ENCODE measurements around the gene PYDC1.
A peak's percentile ranks its signal among the peaks of the same experiment; 100 is the strongest.
"Not testable (repeated sequence)": the region's sequence is repeated elsewhere in the genome, so short reads cannot be mapped to it uniquely, and the experiment has no call there.

The PYDC1 gene

GRCh38 chr16:31186176-31186575 is 30.8 kb downstream of the PYDC1 start:
- TF ChIP-seq POLR2A (IDR thresholded peaks at IDR 0.05; ENCODE audit: low read length) (no peak), GATA1 (IDR thresholded peaks at IDR 0.05; ENCODE audit: low read depth, low read length) (no peak)
- no peak for DNase-seq

DNA sequence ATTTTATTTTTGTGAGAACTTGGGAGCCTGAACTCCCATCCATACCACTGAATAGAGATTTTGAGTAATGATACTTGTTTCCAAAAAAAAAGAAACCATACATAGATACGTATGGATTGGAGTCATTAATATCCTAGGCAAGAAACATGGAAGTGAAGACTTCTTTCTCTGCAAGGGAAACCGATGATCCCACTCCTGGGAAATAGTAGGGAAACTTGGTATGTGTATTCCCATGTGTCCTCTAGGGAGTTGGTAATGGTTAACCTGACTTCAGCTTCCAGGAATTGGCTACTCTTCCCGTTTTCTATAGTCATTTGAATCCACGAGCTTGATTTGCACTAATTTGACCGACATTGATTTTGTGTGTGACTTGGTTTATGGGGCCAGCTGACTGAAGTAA is 31.6 kb downstream of the PYDC1 start:
- no peak for DNase-seq
- TF ChIP-seq GATA1 (IDR thresholded peaks at IDR 0.05; ENCODE audit: low read depth, low read length) (no peak), POLR2A (IDR thresholded peaks at IDR 0.05; ENCODE audit: low read length) (no peak)

GRCh38 chr16:31184888-31185287 is 32.0 kb downstream of the PYDC1 start:
- no peak for DNase-seq
- TF ChIP-seq GATA1 (IDR thresholded peaks at IDR 0.05; ENCODE audit: low read depth, low read length): no peak
- TF ChIP-seq POLR2A (IDR thresholded peaks at IDR 0.05; ENCODE audit: low read length): no peak

- no peak for DNase-seq
- TF ChIP-seq POLR2A (IDR thresholded peaks at IDR 0.05; ENCODE audit: low read length) (no peak), GATA1 (IDR thresholded peaks at IDR 0.05; ENCODE audit: low read depth, low read length) (no peak)
These were observed 33.2 kb downstream of the PYDC1 start for GRCh38 chr16:31183432-31184428.

DNA sequence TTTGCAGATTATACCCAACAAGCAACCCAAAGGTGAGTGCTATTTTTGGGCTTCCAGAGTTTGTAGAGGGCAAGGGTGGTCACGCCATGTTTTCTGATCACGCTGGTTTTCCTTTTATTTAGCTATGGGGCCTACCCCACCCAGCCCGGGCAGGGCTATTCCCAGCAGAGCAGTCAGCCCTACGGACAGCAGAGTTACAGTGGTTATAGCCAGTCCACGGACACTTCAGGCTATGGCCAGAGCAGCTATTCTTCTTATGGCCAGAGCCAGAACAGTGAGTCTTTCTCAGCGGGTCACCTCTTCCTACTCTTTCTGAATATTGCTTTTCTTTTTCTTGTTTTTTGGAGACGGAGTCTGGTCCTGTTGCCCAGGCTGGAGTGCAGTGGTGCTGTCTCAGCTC is 34.5 kb downstream of the PYDC1 start:
- TF ChIP-seq GATA1 (IDR thresholded peaks at IDR 0.05; ENCODE audit: low read depth, low read length) (no peak), POLR2A (IDR thresholded peaks at IDR 0.05; ENCODE audit: low read length) (no peak)
- no peak for DNase-seq

- DNase-seq: peak; percentile 72 to 74
- TF ChIP-seq GATA1 (IDR thresholded peaks at IDR 0.05; ENCODE audit: low read depth, low read length) (no peak), POLR2A (IDR thresholded peaks at IDR 0.05; ENCODE audit: low read length) (no peak)
These were observed 35.7 kb downstream of the PYDC1 start for GRCh38 chr16:31181102-31181830.

- peak; percentile 94 to 98 for DNase-seq
- TF ChIP-seq GATA1 (IDR thresholded peaks at IDR 0.05; ENCODE audit: low read depth, low read length) (no peak), POLR2A (IDR thresholded peaks at IDR 0.05; ENCODE audit: low read length) (peak; percentile 100)
These were observed 37.0 kb downstream of the PYDC1 start, which contains the start of gene FUS for GRCh38 chr16:31179747-31180459. FUS (plus strand) TSS chr16:31180139; CDS start chr16:31180215, 76 bp downstream.

DNA sequence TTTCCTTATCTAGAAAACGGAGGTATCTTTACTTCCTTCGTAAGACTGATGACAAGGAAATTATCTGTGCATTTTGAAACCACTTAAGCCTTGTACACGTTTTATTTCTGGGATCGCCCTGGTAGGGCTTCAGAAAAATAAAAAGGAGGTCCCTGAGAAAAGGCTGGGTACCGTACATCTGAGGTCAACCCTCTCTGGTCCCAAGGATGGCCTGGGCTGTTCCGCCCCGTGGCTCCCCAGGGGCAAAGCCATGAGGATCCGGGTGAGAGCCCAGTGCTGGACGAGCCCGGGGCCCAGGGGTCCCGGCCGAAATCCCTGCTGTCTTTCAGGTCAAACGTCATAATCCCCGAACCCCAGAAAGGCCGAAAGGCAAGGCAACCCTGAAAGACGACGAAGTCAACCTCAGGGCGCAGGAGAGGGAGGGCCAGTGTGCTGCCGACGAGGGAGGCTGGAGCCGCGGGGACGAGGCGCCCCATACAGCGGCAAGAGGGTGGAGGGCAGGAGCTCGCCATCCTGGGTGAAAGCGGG is 37.7 kb downstream of the PYDC1 start:
- TF ChIP-seq POLR2A (IDR thresholded peaks at IDR 0.05; ENCODE audit: low read length) (no peak), GATA1 (IDR thresholded peaks at IDR 0.05; ENCODE audit: low read depth, low read length) (no peak)

DNA sequence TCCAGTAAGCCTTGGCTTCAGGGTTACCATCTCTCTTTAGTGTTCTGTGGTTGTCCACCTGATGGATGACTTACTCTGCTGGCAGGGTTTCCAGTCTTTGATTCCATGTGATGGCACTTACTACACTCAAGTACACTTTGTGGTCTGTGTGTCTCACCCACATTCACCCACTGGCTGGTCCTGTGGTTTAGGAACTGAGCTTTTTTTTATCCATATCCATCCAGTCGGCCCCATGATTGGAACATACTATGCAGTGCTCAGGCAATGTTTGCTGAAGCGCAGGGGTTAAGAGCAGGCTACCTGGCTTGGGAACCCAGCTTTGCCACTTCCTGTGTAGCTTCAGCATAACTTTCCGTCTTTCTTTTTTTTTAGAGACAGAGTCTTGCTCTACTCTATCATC is 39.8 kb downstream of the PYDC1 start:
- TF ChIP-seq POLR2A (IDR thresholded peaks at IDR 0.05; ENCODE audit: low read length) (no peak), GATA1 (IDR thresholded peaks at IDR 0.05; ENCODE audit: low read depth, low read length) (no peak)
- no peak for DNase-seq

More for the DNA sequence above, 37.7 kb downstream of the PYDC1 start:
- DNase-seq: no peak

GRCh38 chr16:31170048-31170447 is 46.9 kb downstream of the PYDC1 start:
- DNase-seq: not testable (repeated sequence)

DNA sequence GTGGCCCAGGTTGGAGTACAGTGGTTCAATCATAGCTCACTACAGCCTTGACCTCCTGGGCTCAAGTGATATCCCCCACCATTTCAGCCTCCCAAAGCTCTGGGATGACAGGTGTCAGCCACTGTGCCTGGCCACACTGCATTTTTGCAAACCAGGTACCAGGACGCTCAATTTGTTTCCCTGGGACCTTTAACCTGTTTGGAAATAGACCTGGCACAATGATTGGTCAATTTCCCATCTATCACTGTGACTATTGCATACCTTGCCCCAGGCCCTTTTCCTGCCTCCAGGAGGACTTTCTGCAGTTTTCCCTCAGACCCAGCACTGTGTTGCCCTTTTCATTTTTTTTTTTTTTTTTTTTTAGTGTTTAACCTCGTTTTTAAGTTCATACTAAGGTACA is 48.1 kb downstream of the PYDC1 start:
- TF ChIP-seq GATA1 (IDR thresholded peaks at IDR 0.05; ENCODE audit: low read depth, low read length): no peak
- no peak for TF ChIP-seq POLR2A (IDR thresholded peaks at IDR 0.05; ENCODE audit: low read length)
- DNase-seq: no peak

DNA sequence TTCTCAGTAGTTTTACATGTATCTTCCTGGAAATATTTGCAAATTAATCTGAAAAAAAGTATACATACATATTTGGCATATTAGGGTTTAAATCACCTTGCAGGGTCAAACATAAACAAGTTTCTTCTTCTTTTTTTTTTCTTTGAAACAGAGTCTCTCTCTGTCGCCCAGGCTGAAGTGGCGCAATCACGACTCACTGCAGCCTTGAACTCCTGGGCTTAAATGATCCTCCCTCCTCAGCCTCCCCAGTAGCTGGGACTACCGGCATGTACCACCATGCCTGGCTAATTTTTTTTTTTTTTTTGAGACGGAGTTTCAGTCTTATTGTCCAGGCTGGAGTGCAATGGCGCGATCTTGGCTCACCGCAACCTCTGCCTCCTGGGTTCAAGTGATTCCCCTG is 49.6 kb downstream of the PYDC1 start:
- DNase-seq: no peak
- TF ChIP-seq GATA1 (IDR thresholded peaks at IDR 0.05; ENCODE audit: low read depth, low read length) (no peak), POLR2A (IDR thresholded peaks at IDR 0.05; ENCODE audit: low read length) (no peak)
